Measurements from ENCODE around the gene CACNB3. TPM values are rescaled to one million over a fixed set of nuclear protein-coding genes. Genes with fewer than 3 reads are reported as not detected.

CACNB3 gene
- total and polyA plus RNA-seq, 9 of the 15 experiments (the other 6 are each of a cell fraction or from before 2014, with no cell fraction given), result 0.24 to 2.0 (median 1.5) TPM

GRCh38 chr12:48851883-48852733, 33.8 kb downstream of the CACNB3 start, which contains the start of gene DDX23 (continued):
- TF ChIP-seq ZNF280B (CRISPR knock-in tag; IDR thresholded peaks at IDR 0.05), result no peak
- no peak for TF ChIP-seq HES1 (IDR thresholded peaks at IDR 0.05; ENCODE audit: low read depth)
- TF ChIP-seq ZNF785 (CRISPR knock-in tag; IDR thresholded peaks at IDR 0.05), result no peak
- no peak for TF ChIP-seq MLX (CRISPR knock-in tag; conservative IDR thresholded peaks at IDR 0.05)
- TF ChIP-seq ZNF764 (CRISPR knock-in tag; IDR thresholded peaks at IDR 0.05; ENCODE audit: low read depth), result no peak
- peak; percentile 77; a peak in 2 of 4 replicates for TF ChIP-seq SIN3A (IDR thresholded peaks at IDR 0.05; ENCODE audit: borderline replicate concordance in 2 of 2, control insufficient read depth in 1 of 2, low read depth in 2 of 2, low read length in 2 of 2)
- TF ChIP-seq FOSL1 (tag; conservative IDR thresholded peaks at IDR 0.05), result peak; percentile 77
- no peak for TF ChIP-seq SFPQ (IDR thresholded peaks at IDR 0.05; ENCODE audit: low read depth, low read length)
- peak; percentile 46; the same call in 1 of the 2 replicates for TF ChIP-seq NR2C2 (CRISPR knock-in tag; IDR thresholded peaks at IDR 0.05)
- TF ChIP-seq NR2C2 (tag; IDR thresholded peaks at IDR 0.05), result peak; percentile 92
- TF ChIP-seq ZNF445 (CRISPR knock-in tag; IDR thresholded peaks at IDR 0.05; ENCODE audit: low read depth), result no peak
- no peak for TF ChIP-seq XRCC3 (IDR thresholded peaks at IDR 0.05)
- TF ChIP-seq MAZ (CRISPR knock-in tag; conservative IDR thresholded peaks at IDR 0.05 in 1 of 2, IDR thresholded peaks at IDR 0.05 in 1 of 2), result peak; percentile 97 to 100
- TF ChIP-seq ELK1 (CRISPR knock-in tag; IDR thresholded peaks at IDR 0.05), result no peak
- TF ChIP-seq HDAC3 (IDR thresholded peaks at IDR 0.05; ENCODE audit: borderline replicate concordance, partially characterized antibody), result no peak
- no peak for TF ChIP-seq POLR3G (IDR thresholded peaks at IDR 0.05; ENCODE audit: extremely low read depth, insufficient read length, insufficient replicate concordance)
- no peak for TF ChIP-seq PREB (CRISPR knock-in tag; IDR thresholded peaks at IDR 0.05)
- TF ChIP-seq ZSCAN29 (IDR thresholded peaks at IDR 0.05), result no peak
